GM12874 (cell line): ENCODE results near the gene XNDC1N.

Experiments
- CTCF ChIP-seq: IDR thresholded peaks from 2 replicates; pipeline ENCODE4 v1.5.1; 2011; ENCODE audit warnings: low read depth, mild to moderate bottlenecking, control low read depth, low read length, moderate library complexity; ENCODE audit not compliant: insufficient read depth

The XNDC1N gene

GRCh38 chr11:71940561-71941219 is 12.3 kb upstream of the XNDC1N start:
- TF ChIP-seq CTCF, result no peak

GRCh38 chr11:71937826-71938225 is 9.4 kb upstream of the XNDC1N start:
- TF ChIP-seq CTCF, result no peak

GRCh38 chr11:71936825-71937224 is 8.4 kb upstream of the XNDC1N start:
- TF ChIP-seq CTCF, result no peak

GRCh38 chr11:71935338-71935925 is 7.0 kb upstream of the XNDC1N start:
- TF ChIP-seq CTCF, result no peak

GRCh38 chr11:71934213-71934612 is 5.8 kb upstream of the XNDC1N start:
- TF ChIP-seq CTCF, result 0 out of 2 replicates have a peak, but pooled peaks have one; percentile 9

- TF ChIP-seq CTCF, result no peak
Measured at GRCh38 chr11:71933141-71933933, 4.9 kb upstream of the XNDC1N start.

GRCh38 chr11:71931245-71931602 is 2.8 kb upstream of the XNDC1N start:
- TF ChIP-seq CTCF, result no peak
